Large intestine (tissue), 3 donors: ENCODE measurements around the gene NOD1. TPM values are rescaled to one million over a fixed set of nuclear protein-coding genes. Genes with fewer than 3 reads are reported as not detected.
A peak's percentile ranks its signal among the peaks of the same experiment; 100 is the strongest.
"Not testable (repeated sequence)": the region's sequence is repeated elsewhere in the genome, so short reads cannot be mapped to it uniquely, and the experiment has no call there.

Experiments
- DNase-seq, 2 donors: peaks; one replicate each; pipeline versions ENCODE4 v3.0.0 to v3.0.0-alpha.2; 2013
- H3K27ac ChIP-seq: one replicate; pipeline ENCODE4 v1.5.1; 2013; ENCODE audit warnings: low read length
- H3K27me3 ChIP-seq: 2 replicates; pipeline ENCODE4 v1.6.1; 2013; ENCODE audit warnings: low read length; ENCODE audit not compliant: control insufficient read depth, insufficient read depth
- H3K36me3 ChIP-seq: 2 replicates; pipeline ENCODE4 v1.6.1; 2013; ENCODE audit warnings: low read length; ENCODE audit not compliant: control insufficient read depth, insufficient read depth
- H3K4me1 ChIP-seq: one replicate; pipeline ENCODE4 v1.6.1; 2013; ENCODE audit warnings: low read length; ENCODE audit not compliant: control insufficient read depth, insufficient read depth
- H3K4me3 ChIP-seq: one replicate; pipeline ENCODE4 v1.5.1; 2013; ENCODE audit warnings: low read length
- H3K9me3 ChIP-seq: one replicate; pipeline ENCODE4 v1.6.1; 2013; ENCODE audit warnings: mild to moderate bottlenecking, low read depth, low read length, moderate library complexity; ENCODE audit not compliant: control insufficient read depth
- WGBS: methylation state at CpG from one replicate; pipeline ENCODE4 v1.1.5; 2013; ENCODE audit warnings: low lambda C conversion rate; ENCODE audit not compliant: insufficient coverage; 5-methylcytosine and 5-hydroxymethylcytosine counted together
- polyA plus RNA-seq: library from polyadenylated mRNA; unstranded; fragments of 120-200 nt; gene quantifications from one replicate; pipeline ENCODE4 v1.2.1, GENCODE V29; 2013

The NOD1 gene
- polyA plus RNA-seq, 1 donor: 7.5 TPM

- Histone ChIP-seq H3K9me3 (no peaks in the 10 kb centered on the region), H3K27me3 (no peaks in the 10 kb centered on the region), H3K4me1 (no peaks in the 10 kb centered on the region), H3K27ac (no peak overlapping the region), H3K4me3 (no peak overlapping the region), H3K36me3 (no peaks in the 10 kb centered on the region)
- 93% methylated on average over 3 of the region's 6 CpGs for WGBS
- no peak for DNase-seq
These were observed 86.8 kb downstream of the NOD1 start for GRCh38 chr7:30391806-30392205.

GRCh38 chr7:30390736-30391636 lies 87.6 kb downstream of the NOD1 start:
- Histone ChIP-seq H3K36me3 (no peaks in the 10 kb centered on the region), H3K27ac (no peak overlapping the region), H3K27me3 (no peaks in the 10 kb centered on the region), H3K4me3 (no peak overlapping the region), H3K9me3 (no peaks in the 10 kb centered on the region), H3K4me1 (no peaks in the 10 kb centered on the region)
- no CpG with 5 or more reads among the region's 8 CpGs for WGBS
- no peak for DNase-seq

GRCh38 chr7:30389791-30390190 lies 88.8 kb downstream of the NOD1 start:
- no peaks in the 10 kb centered on the region for H3K9me3 ChIP-seq
- 89% methylated on average over 2 of the region's 3 CpGs for WGBS

GRCh38 chr7:30382607-30383006 lies 96.0 kb downstream of the NOD1 start:
- Histone ChIP-seq H3K4me3 (no peak overlapping the region), H3K36me3 (no peaks in the 10 kb centered on the region), H3K27ac (no peak overlapping the region), H3K4me1 (no peaks in the 10 kb centered on the region), H3K27me3 (no peaks in the 10 kb centered on the region), H3K9me3 (no peaks in the 10 kb centered on the region)
- WGBS: no CpG with 5 or more reads among the region's 1 CpG
- DNase-seq: peak in 1 of 2 donors; percentile 14

More at GRCh38 chr7:30389791-30390190, 88.8 kb downstream of the NOD1 start:
- H3K4me1 ChIP-seq: no peaks in the 10 kb centered on the region
- no peaks in the 10 kb centered on the region for H3K36me3 ChIP-seq
- H3K4me3 ChIP-seq: no peak overlapping the region
- H3K27me3 ChIP-seq: no peaks in the 10 kb centered on the region
- DNase-seq: no peak
- H3K27ac ChIP-seq: no peak overlapping the region

GRCh38 chr7:30380824-30381223 lies 97.8 kb downstream of the NOD1 start:
- H3K4me3 ChIP-seq, H3K27ac ChIP-seq, H3K36me3 ChIP-seq, H3K9me3 ChIP-seq, DNase-seq, H3K4me1 ChIP-seq, H3K27me3 ChIP-seq: not testable (repeated sequence)
- WGBS: no CpG with 5 or more reads among the region's 4 CpGs

GRCh38 chr7:30380294-30380693 lies 98.3 kb downstream of the NOD1 start:
- Histone ChIP-seq H3K36me3 (no peaks in the 10 kb centered on the region), H3K4me1 (no peaks in the 10 kb centered on the region), H3K27me3 (no peaks in the 10 kb centered on the region), H3K4me3 (no peak overlapping the region), H3K27ac (no peak overlapping the region), H3K9me3 (no peaks in the 10 kb centered on the region)
- DNase-seq: no peak
- WGBS: 80% methylated on average over 1 of the region's 2 CpGs

GRCh38 chr7:30379741-30380140 lies 98.8 kb downstream of the NOD1 start:
- Histone ChIP-seq H3K4me1 (no peaks in the 10 kb centered on the region), H3K36me3 (no peaks in the 10 kb centered on the region), H3K27me3 (no peaks in the 10 kb centered on the region), H3K4me3 (no peak overlapping the region), H3K9me3 (no peaks in the 10 kb centered on the region), H3K27ac (no peak overlapping the region)
- 74% methylated on average over 3 of the region's 4 CpGs for WGBS
- no peak for DNase-seq

GRCh38 chr7:30379131-30379530 lies 99.5 kb downstream of the NOD1 start:
- Histone ChIP-seq H3K9me3 (no peaks in the 10 kb centered on the region), H3K27me3 (no peaks in the 10 kb centered on the region), H3K4me1 (no peaks in the 10 kb centered on the region), H3K27ac (no peak overlapping the region), H3K36me3 (no peaks in the 10 kb centered on the region), H3K4me3 (no peak overlapping the region)
- no peak for DNase-seq
- no CpG with 5 or more reads among the region's 4 CpGs for WGBS

- H3K4me3 ChIP-seq: no peak overlapping the region
- H3K4me1 ChIP-seq: no peaks in the 10 kb centered on the region
- DNase-seq: no peak
- no peaks in the 10 kb centered on the region for H3K9me3 ChIP-seq
- H3K36me3 ChIP-seq: no peaks in the 10 kb centered on the region
- H3K27ac ChIP-seq: no peak overlapping the region
- no CpG with 5 or more reads among the region's 1 CpG for WGBS
- no peaks in the 10 kb centered on the region for H3K27me3 ChIP-seq
These were observed 100.3 kb downstream of the NOD1 start for GRCh38 chr7:30378275-30378674.
